SJCRH30 (cell line): ENCODE results near the gene SCAPER. TPM values are rescaled to one million over a fixed set of nuclear protein-coding genes. Genes with fewer than 3 reads are reported as not detected.
"Not testable (repeated sequence)": the region's sequence is repeated elsewhere in the genome, so short reads cannot be mapped to it uniquely, and the experiment has no call there.

Experiments used
- DNase-seq, 2 experiments: peaks; one replicate each; pipeline ENCODE4 v3.0.0-alpha.2; 2015 to 2020
- H3K27ac ChIP-seq: fragments of 250-450 bp; sonication (Bioruptor Pico); 2 replicates; pipeline ENCODE4 v1.5.1; 2020; ENCODE audit warnings: mild to moderate bottlenecking, moderate library complexity
- H3K27me3 ChIP-seq: fragments of 250-450 bp; sonication (Bioruptor Pico); 2 replicates; pipeline ENCODE4 v1.5.1; 2020; ENCODE audit warnings: mild to moderate bottlenecking, moderate library complexity
- H3K36me3 ChIP-seq: fragments of 250-450 bp; sonication (Bioruptor Pico); 2 replicates; pipeline ENCODE4 v1.5.1; 2020; ENCODE audit warnings: mild to moderate bottlenecking, moderate library complexity
- H3K4me1 ChIP-seq: fragments of 250-450 bp; sonication (Bioruptor Pico); 2 replicates; pipeline ENCODE4 v1.5.1; 2020; ENCODE audit warnings: mild to moderate bottlenecking, moderate library complexity
- H3K4me3 ChIP-seq: fragments of 250-450 bp; sonication (Bioruptor Pico); 2 replicates; pipeline ENCODE4 v1.5.1; 2020; ENCODE audit warnings: mild to moderate bottlenecking, moderate library complexity
- H3K9me3 ChIP-seq: fragments of 250-450 bp; sonication (Bioruptor Pico); replicated peaks from 2 replicates; pipeline ENCODE4 v1.5.1; 2020; ENCODE audit warnings: mild to moderate bottlenecking, moderate library complexity
- total RNA-seq: library from RNA; depleted of rRNA; stranded (reverse); fragments of >200 nt; shearing (Covaris generic); gene quantifications from 2 replicates; pipeline ENCODE4 v1.2.3, GENCODE V29; 2014

The SCAPER gene
- total RNA-seq, 1 experiment from 2014 or later: 15.1 TPM

- H3K4me1 ChIP-seq, H3K9me3 ChIP-seq, H3K36me3 ChIP-seq, H3K27ac ChIP-seq, H3K4me3 ChIP-seq, DNase-seq, H3K27me3 ChIP-seq: not testable (repeated sequence)
Measured at GRCh38 chr15:76892836-76893235, 12.3 kb downstream of the SCAPER start.

GRCh38 chr15:76887280-76888141, 17.6 kb downstream of the SCAPER start:
- H3K4me3 ChIP-seq, H3K36me3 ChIP-seq, H3K4me1 ChIP-seq, H3K27me3 ChIP-seq, DNase-seq, H3K27ac ChIP-seq: not testable (repeated sequence)
- peaks cover 10% of the 10 kb centered on the region for H3K9me3 ChIP-seq

- no peak for DNase-seq
Measured at GRCh38 chr15:76885212-76885611, 19.9 kb downstream of the SCAPER start.

GRCh38 chr15:76875911-76876310, 29.2 kb downstream of the SCAPER start:
- Histone ChIP-seq H3K27ac (no peak overlapping the region), H3K4me1 (no peaks in the 10 kb centered on the region)

More at GRCh38 chr15:76885212-76885611, 19.9 kb downstream of the SCAPER start:
- Histone ChIP-seq H3K27me3 (no peaks in the 10 kb centered on the region), H3K9me3 (peaks cover 9% of the 10 kb centered on the region), H3K4me1 (no peaks in the 10 kb centered on the region), H3K36me3 (peaks cover 8% of the 10 kb centered on the region), H3K4me3 (no peak overlapping the region), H3K27ac (no peak overlapping the region)

GRCh38 chr15:76873066-76873465, 32.1 kb downstream of the SCAPER start:
- not testable (repeated sequence) for H3K9me3 ChIP-seq, DNase-seq, H3K4me3 ChIP-seq, H3K27ac ChIP-seq, H3K4me1 ChIP-seq, H3K27me3 ChIP-seq
- peaks cover 12% of the 10 kb centered on the region for H3K36me3 ChIP-seq

More at GRCh38 chr15:76875911-76876310, 29.2 kb downstream of the SCAPER start:
- Histone ChIP-seq H3K9me3 (no peaks in the 10 kb centered on the region), H3K27me3 (no peaks in the 10 kb centered on the region), H3K36me3 (peaks cover 15% of the 10 kb centered on the region), H3K4me3 (no peak overlapping the region)
- no peak for DNase-seq

GRCh38 chr15:76871930-76872329, 33.2 kb downstream of the SCAPER start:
- no peaks in the 10 kb centered on the region for H3K27me3 ChIP-seq
- H3K4me1 ChIP-seq: no peaks in the 10 kb centered on the region
- no peak overlapping the region for H3K4me3 ChIP-seq
- H3K9me3 ChIP-seq: no peaks in the 10 kb centered on the region
- no peak overlapping the region for H3K27ac ChIP-seq
- H3K36me3 ChIP-seq: peaks cover 5% of the 10 kb centered on the region; the same call in 1 of the 2 replicates
- no peak for DNase-seq

- no peak overlapping the region for H3K4me3 ChIP-seq
- no peak overlapping the region for H3K27ac ChIP-seq
- DNase-seq: no peak
- H3K4me1 ChIP-seq: no peaks in the 10 kb centered on the region
- H3K9me3 ChIP-seq: no peaks in the 10 kb centered on the region
- no peaks in the 10 kb centered on the region for H3K36me3 ChIP-seq
- no peaks in the 10 kb centered on the region for H3K27me3 ChIP-seq
Measured at GRCh38 chr15:76868740-76869139, 36.4 kb downstream of the SCAPER start.

GRCh38 chr15:76866716-76867321, 38.3 kb downstream of the SCAPER start:
- DNase-seq: peak in 1 of 2 experiments; percentile 50
- H3K4me1 ChIP-seq: no peaks in the 10 kb centered on the region
- no peak overlapping the region for H3K4me3 ChIP-seq
- no peaks in the 10 kb centered on the region for H3K27me3 ChIP-seq
- no peaks in the 10 kb centered on the region for H3K9me3 ChIP-seq
- H3K27ac ChIP-seq: no peak overlapping the region
- no peaks in the 10 kb centered on the region for H3K36me3 ChIP-seq

GRCh38 chr15:76866008-76866407, 39.1 kb downstream of the SCAPER start:
- no peaks in the 10 kb centered on the region for H3K4me1 ChIP-seq
- DNase-seq: no peak
- no peak overlapping the region for H3K4me3 ChIP-seq
- H3K9me3 ChIP-seq: no peaks in the 10 kb centered on the region
- H3K36me3 ChIP-seq: peaks cover 3% of the 10 kb centered on the region; the same call in 1 of the 2 replicates
- H3K27ac ChIP-seq: no peak overlapping the region
- no peaks in the 10 kb centered on the region for H3K27me3 ChIP-seq

GRCh38 chr15:76865548-76865991, 39.6 kb downstream of the SCAPER start:
- Histone ChIP-seq H3K36me3 (peaks cover 4% of the 10 kb centered on the region; the same call in 1 of the 2 replicates), H3K9me3 (no peaks in the 10 kb centered on the region), H3K27ac (no peak overlapping the region), H3K4me1 (no peaks in the 10 kb centered on the region), H3K27me3 (no peaks in the 10 kb centered on the region), H3K4me3 (no peak overlapping the region)
- DNase-seq: no peak

- DNase-seq: no peak
- H3K27me3 ChIP-seq: no peaks in the 10 kb centered on the region
- no peak overlapping the region for H3K27ac ChIP-seq
- no peak overlapping the region for H3K4me3 ChIP-seq
- H3K9me3 ChIP-seq: no peaks in the 10 kb centered on the region
- H3K4me1 ChIP-seq: no peaks in the 10 kb centered on the region; the same call in 1 of the 2 replicates
- peaks cover 4% of the 10 kb centered on the region; the same call in 1 of the 2 replicates for H3K36me3 ChIP-seq
Measured at GRCh38 chr15:76864586-76864985, 40.6 kb downstream of the SCAPER start.

- H3K4me3 ChIP-seq: no peak overlapping the region
- peaks cover 4% of the 10 kb centered on the region for H3K36me3 ChIP-seq
- no peaks in the 10 kb centered on the region; the same call in 1 of the 2 replicates for H3K4me1 ChIP-seq
- H3K27me3 ChIP-seq: no peaks in the 10 kb centered on the region
- no peaks in the 10 kb centered on the region for H3K9me3 ChIP-seq
- H3K27ac ChIP-seq: no peak overlapping the region
- DNase-seq: peak; percentile 42 to 51
Measured at GRCh38 chr15:76863693-76864092, 41.4 kb downstream of the SCAPER start.

GRCh38 chr15:76863123-76863522, 42.0 kb downstream of the SCAPER start:
- H3K27me3 ChIP-seq: no peaks in the 10 kb centered on the region
- no peak overlapping the region for H3K4me3 ChIP-seq
- no peak for DNase-seq
- no peak overlapping the region for H3K27ac ChIP-seq
- H3K9me3 ChIP-seq: no peaks in the 10 kb centered on the region
- H3K36me3 ChIP-seq: peaks cover 4% of the 10 kb centered on the region
- no peaks in the 10 kb centered on the region; the same call in 1 of the 2 replicates for H3K4me1 ChIP-seq

GRCh38 chr15:76861815-76862397, 43.2 kb downstream of the SCAPER start:
- no peak for DNase-seq

GRCh38 chr15:76860201-76860600, 44.9 kb downstream of the SCAPER start:
- Histone ChIP-seq H3K27me3 (no peaks in the 10 kb centered on the region), H3K9me3 (no peaks in the 10 kb centered on the region), H3K36me3 (peaks cover 6% of the 10 kb centered on the region), H3K27ac (no peak overlapping the region), H3K4me3 (no peak overlapping the region), H3K4me1 (no peaks in the 10 kb centered on the region; the same call in 1 of the 2 replicates)
- no peak for DNase-seq

More at GRCh38 chr15:76861815-76862397, 43.2 kb downstream of the SCAPER start:
- H3K9me3 ChIP-seq: no peaks in the 10 kb centered on the region
- H3K27me3 ChIP-seq: no peaks in the 10 kb centered on the region
- peaks cover 4% of the 10 kb centered on the region for H3K36me3 ChIP-seq
- H3K4me1 ChIP-seq: no peaks in the 10 kb centered on the region; the same call in 1 of the 2 replicates
- H3K27ac ChIP-seq: no peak overlapping the region
- no peak overlapping the region for H3K4me3 ChIP-seq
